Amniotic epithelial cell (primary cell): ENCODE measurements around the gene SOCS2.
"Not testable (repeated sequence)": the region's sequence is repeated elsewhere in the genome, so short reads cannot be mapped to it uniquely, and the experiment has no call there.

Source experiments
- DNase-seq: peaks from one replicate; pipeline ENCODE4 v3.0.0-alpha.2; 2010; ENCODE audit warnings: low read depth

The SOCS2 gene

DNA sequence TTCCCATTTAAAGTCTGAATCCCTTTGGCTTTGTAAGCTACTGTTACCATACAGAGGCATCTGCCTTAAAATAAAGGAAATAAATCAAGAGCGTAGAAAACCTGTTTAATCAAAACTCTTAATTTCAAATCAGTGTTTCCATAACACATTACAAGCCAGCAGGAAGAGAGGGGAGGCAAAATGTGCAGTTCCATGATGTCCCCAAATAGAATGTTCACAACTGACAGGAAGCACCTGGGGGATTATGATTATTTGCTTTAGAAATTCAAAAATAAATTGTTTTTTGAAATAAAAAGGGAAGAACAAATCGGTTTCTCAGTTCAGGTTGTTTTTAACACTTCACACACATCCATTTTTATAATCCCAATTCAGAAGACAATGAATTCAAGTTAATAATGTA, 21.4 kb downstream of the SOCS2 start:
- no peak for DNase-seq

DNA sequence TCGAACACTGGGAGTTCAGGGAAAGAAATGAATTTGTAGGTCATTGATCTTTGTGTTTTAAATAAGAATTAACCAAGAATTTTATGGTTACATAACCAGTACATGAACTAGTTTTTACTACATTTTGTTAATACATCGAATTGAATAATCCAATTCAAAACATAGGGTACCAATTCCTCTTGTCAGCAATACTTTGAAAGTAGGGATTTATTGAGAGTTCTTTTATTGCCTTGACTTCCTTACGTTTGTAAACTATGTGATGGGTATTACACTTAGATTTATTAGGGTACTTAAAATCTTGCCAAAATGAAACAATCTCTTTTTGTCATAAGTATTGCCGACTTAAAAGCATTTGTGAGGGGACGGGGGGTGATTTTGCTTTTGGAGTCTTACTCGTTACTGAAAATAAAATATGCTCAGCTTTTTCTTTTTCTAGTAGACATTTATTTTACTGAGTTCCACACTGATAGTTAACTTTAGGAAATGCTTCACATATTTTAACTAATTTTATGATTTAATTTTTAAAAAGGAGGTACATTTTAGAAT, 22.4 kb downstream of the SOCS2 start:
- DNase-seq = no peak

DNA sequence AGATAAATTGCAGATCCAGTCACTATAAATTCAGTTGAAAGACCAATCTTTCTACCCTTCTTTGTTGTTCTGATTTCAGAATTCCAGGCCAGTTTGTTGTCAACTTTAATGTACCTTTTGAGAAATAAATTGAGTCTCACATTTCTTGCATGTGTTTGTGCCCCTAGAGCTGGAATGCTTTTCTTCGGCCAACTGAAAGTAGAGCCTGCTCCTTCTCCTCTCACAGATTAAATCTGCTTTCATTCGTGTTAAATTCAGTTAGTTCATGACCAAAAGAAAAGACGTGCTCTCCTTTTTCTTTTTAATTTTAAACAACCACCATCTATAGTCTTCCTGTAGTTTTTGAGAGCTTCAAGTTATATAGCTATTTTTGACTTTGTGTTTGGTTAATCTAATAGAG, 22.9 kb downstream of the SOCS2 start:
- DNase-seq = no peak

GRCh38 chr12:93597608-93598007, 25.1 kb downstream of the SOCS2 start:
- no peak for DNase-seq

DNA sequence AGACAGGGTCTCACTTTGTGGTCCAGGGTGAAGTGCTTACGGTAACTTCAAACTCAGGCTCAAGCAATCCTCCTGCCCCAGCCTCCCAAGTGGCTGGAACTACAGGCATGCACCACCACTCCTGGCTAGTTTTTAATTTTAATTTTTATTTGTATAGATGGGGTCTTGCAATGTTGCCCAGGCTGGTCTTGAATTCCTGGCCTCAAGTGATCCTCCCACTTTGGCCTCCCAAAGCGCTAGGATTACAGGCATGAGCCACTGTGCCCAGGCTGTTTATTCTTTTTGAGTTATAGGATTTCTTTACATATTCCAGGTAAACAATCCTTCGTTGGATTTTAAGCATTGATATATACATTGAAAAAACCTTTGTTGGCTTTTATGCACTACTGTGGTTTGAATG, 26.7 kb downstream of the SOCS2 start:
- no peak for DNase-seq

DNA sequence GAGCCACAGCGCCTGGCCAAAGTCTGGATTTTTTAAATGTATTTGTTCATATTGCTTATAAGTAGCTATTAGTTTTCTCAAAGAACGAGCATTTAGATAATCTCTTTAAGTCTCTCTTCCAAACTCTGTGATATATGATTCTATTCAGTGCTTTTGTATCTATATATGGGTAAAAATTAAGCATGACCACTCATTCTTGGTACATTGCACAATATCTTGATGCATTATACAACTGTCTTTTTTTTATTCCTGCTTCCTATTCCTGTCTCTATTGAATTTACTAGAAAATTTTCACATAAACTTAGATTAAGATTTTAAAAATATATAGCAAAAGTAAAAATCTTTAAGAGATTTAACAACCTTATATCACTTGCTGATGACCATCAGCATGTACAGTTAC, 29.1 kb downstream of the SOCS2 start:
- no peak for DNase-seq

GRCh38 chr12:93602897-93603668, 30.6 kb downstream of the SOCS2 start:
- no peak for DNase-seq

DNA sequence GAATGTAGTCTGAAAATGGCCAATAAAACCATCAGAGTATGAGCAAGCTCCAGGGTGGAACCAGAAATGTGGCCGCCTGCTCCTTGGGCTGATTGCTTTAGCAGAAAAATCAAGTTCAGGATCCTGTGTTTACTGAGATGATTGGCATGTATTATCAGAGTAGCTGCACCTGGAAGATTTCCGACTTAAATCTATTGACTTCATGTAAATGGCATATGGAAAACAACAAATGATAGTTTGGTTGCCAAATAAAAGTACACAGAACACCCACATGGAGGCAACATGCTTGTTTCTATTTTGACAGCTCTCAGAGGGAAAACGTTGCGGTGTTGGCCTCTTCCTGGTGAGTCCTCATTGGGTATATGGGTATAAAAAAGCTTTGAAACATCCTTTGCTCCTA, 31.3 kb downstream of the SOCS2 start:
- no peak for DNase-seq

- DNase-seq = peak; percentile 34
These were observed 35.8 kb downstream of the SOCS2 start for GRCh38 chr12:93608313-93608712.

DNA sequence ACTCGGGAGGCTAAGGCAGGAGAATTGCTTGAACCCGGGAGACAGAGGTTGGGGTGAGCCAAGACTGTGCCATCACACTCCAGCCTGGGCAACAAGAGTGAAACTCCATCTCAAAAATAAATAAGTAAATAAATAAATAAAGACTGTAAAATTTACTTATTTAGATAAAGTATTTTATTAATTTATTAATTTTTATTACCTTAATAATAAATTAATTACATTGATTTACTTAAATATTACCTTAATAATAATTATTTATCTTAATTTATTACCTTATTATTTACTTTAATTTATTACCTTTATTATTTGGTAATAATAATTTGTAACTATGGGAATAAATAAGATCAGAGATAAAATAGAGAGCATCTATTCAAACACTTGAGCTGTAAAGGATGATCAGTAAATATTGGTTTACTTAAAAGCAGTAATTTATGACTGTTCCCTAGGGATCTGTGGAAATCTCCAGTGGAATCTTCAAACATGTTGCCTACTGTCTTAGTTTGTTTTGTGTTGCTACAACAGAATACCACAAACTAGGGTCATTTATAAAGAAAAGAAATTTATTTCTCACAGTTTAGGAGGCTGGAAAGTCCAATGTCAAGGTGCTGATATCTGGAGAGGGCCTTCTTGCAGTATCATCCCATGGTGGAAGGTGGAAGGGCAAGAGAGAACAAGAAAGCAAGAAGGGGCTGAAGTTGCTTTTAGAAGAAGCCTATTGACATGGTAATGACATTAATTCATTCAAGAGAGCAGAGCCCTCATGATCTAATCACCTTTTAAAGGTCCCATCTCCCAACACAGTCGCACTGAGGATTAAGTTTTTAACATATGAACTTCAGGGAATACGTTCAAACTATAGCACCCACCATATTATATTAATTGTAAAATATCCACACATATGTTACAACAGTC, 37.1 kb downstream of the SOCS2 start:
- no peak for DNase-seq

GRCh38 chr12:93612776-93613175, 40.3 kb downstream of the SOCS2 start:
- DNase-seq = no peak

DNA sequence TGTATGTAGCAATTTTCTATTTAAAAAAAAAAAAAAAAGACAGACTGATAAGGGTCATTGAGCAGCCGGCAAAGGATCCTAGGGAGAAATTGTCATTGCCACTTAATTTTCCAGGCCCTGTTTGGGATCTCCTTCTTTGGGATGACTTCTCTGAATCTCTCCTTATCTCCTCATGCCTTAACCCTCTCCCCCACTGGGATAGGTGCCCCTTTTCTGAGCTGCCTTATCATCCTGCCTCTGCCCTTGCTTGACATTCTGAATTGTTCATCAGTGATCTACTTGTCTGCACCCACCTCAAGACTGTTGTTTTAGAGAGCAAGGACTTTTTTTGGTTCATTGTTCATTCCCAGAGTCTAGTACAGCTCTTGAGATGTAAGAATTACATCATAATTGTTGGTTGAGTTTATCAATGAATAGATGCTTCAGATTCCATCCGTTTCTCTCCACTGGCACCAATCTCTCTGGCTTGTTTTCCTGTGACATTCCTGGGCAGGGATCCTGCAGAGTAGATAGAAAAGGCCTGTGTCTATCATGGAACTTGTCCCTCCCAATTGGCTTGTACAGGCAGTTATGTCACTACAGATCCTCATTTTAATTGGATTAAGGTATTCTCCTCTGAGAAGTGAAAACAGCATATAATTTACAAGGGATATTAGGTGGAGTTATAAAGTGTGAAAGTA, 42.6 kb downstream of the SOCS2 start:
- DNase-seq = no peak

DNA sequence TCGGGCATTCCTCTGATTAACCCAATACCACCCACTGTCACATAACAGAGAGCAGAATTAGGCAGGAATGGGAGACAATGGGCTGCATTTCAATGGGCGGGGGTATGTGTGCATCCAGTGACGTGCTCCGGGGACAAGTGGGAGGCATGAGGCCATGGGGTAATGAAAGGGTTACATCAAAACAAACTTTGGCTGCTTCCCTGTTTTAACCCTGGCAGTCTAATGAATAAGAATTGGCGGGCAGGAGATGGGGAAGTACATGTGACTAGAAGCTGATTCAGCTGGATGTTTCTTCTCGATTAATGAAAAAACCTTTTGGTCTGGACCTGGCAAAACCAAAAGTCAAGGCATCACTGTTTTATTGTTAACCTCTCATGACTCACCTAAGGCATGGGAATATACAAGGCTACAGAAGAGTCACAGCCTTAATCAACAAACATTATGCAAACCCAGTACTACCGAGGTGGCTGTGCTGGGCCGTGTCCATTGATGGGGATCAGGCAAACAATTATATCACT, 44.2 kb downstream of the SOCS2 start:
- DNase-seq = peak; percentile 57

GRCh38 chr12:93618891-93619410, 46.5 kb downstream of the SOCS2 start:
- no peak for DNase-seq

DNA sequence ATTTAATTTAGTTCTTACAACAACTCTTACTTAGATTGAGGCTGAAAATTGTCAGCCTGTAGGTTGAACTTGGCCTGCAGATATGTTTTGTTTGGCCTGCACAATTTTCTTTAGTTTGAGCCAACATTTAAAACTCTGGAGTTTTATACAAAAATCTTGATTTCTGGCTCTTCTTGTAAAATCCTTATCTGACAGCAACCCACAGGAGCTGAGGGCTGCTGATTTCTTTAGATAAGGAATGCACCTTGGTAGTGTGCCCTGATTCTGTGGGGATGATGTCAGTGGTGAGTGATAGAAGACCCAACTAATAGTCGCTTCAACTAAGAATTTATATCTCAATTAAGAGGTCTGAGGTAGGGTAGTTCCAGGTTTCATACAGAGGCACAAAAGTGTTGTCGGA, 49.5 kb downstream of the SOCS2 start:
- peak; percentile 45 for DNase-seq

- DNase-seq = peak; percentile 40
These were observed 50.0 kb downstream of the SOCS2 start for GRCh38 chr12:93622485-93622884.

- peak; percentile 97 for DNase-seq
These were observed 52.3 kb downstream of the SOCS2 start for GRCh38 chr12:93624595-93625294.

DNA sequence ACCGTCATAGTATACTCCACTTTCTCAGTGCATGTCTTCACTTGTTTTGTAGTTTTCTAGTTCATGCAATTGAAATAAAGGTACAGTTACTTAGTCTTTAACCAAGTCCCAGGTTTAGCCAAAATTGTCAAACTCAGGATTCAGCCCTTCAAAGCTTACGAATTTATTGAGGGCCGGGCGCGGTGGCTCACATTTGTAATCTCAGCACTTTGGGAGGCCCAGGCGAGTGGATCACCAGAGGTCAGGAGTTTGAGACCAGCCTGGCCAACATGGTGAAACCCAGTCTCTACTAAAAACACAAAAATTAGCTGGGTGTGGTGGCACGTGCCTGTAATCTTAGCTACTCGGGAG, 52.8 kb downstream of the SOCS2 start:
- not testable (repeated sequence) for DNase-seq

DNA sequence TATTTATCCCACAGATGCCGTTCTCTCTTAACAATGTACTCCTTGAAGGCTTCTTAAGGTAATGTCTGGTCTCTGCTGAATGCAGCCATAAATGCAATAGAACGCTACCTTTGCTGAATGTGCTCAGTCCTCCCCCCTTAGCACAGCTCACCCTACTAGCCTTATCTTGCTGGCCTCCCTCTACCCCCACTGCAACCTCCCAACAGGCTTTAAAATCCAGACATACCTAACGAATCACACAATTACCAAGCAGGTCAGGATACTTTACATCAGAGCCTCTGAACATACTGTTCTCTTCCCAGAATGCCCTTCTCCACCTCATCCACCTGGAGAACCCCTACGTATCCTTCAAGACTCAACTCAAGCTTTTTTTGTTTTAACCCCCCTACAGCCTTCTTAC, 53.7 kb downstream of the SOCS2 start:
- DNase-seq = peak; percentile 90
